Body of pancreas (tissue), 4 donors: ENCODE results near the gene PTPN5.

Source experiments
- CTCF ChIP-seq, 7 experiments: fragments of 450-650 bp in 4 of 7; fragments of 200-600 bp in 3 of 7; sonication (generic) in 3 of 7; IDR thresholded peaks; one replicate each; pipeline ENCODE4 v1.5.1; 2016 to 2019; ENCODE audit warnings: antibody characterized with exemption in 7 of 7
- POLR2A ChIP-seq, 3 donors: fragments of 450-650 bp; IDR thresholded peaks; one replicate each; pipeline ENCODE4 v1.6.1; 2016; ENCODE audit warnings: antibody characterized with exemption in 3 of 3, mild to moderate bottlenecking in 2 of 3

GRCh38 chr11:18714443-18714780, 77.2 kb downstream of the PTPN5 start:
- no peak for TF ChIP-seq CTCF (IDR thresholded peaks at IDR 0.05)
- TF ChIP-seq POLR2A (IDR thresholded peaks at IDR 0.05): no peak
